Neural crest cell (in vitro differentiated cells): ENCODE data around the gene TMEM131L. TPM values are rescaled to one million over a fixed set of nuclear protein-coding genes. Genes with fewer than 3 reads are reported as not detected.
"Not testable (repeated sequence)": the region's sequence is repeated elsewhere in the genome, so short reads cannot be mapped to it uniquely, and the experiment has no call there.

Experiments
- DNase-seq: peaks from one replicate; pipeline ENCODE4 v3.0.0; 2021; ENCODE audit warnings: low read depth, mixed read lengths, low spot score
- H3K27ac Mint-ChIP-seq: one replicate; pipeline ENCODE4 v1.8.0; 2021; ENCODE audit warnings: mild to moderate bottlenecking, mixed read lengths; ENCODE audit not compliant: unreplicated experiment
- H3K27me3 Mint-ChIP-seq: 2 replicates; pipeline ENCODE4 v1.8.0; 2021; ENCODE audit warnings: low read depth, mild to moderate bottlenecking, mixed read lengths
- H3K36me3 Mint-ChIP-seq: 2 replicates; pipeline ENCODE4 v1.8.0; 2021; ENCODE audit warnings: low read depth, mild to moderate bottlenecking, mixed read lengths
- H3K4me1 Mint-ChIP-seq: 2 replicates; pipeline ENCODE4 v1.8.0; 2021; ENCODE audit warnings: mixed read lengths
- H3K4me3 Mint-ChIP-seq: one replicate; pipeline ENCODE4 v1.8.0; 2021; ENCODE audit warnings: mild to moderate bottlenecking, mixed read lengths
- H3K9me3 Mint-ChIP-seq: 2 replicates; pipeline ENCODE4 v1.8.0; 2021; ENCODE audit warnings: mixed read lengths
- total RNA-seq: library from RNA; stranded (reverse); gene quantifications from 2 replicates; pipeline ENCODE4 v1.2.1, GENCODE V29; 2021
- TF ChIP-seq, protein P1 (sequence below): fragments of 200-600 bp; sonication (generic); conservative IDR thresholded peaks from 2 replicates; pipeline ENCODE4 v1.5.0; 2021; ENCODE audit warnings: antibody characterized with exemption, mild to moderate bottlenecking

The TMEM131L gene
- total RNA-seq, 1 donor from 2014 or later: 36.1 TPM

DNA sequence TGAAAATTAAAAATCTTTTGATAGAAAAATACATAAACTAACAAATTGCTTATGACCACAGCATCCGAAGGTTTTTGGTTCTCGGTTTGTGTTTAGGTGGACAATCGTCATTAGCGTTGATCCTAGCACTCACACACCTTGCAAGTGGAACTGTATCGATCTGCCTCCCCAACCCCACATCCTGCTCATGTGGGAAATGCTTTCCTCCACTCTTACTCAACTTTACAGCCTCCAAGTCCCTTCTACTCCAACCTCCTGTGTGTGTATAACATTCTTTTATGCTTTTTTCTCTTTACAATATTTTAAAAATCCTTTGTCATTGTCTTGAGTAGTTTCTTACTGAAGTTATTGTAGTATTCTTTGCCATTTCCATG is 15.6 kb upstream of the TMEM131L start:
- Mint-ChIP-seq H3K4me3 (no peak overlapping the region), H3K4me1 (peaks cover 35% of the 10 kb centered on the region), H3K27ac (no peak overlapping the region), H3K9me3 (no peaks in the 10 kb centered on the region), H3K36me3 (no peaks in the 10 kb centered on the region), H3K27me3 (no peaks in the 10 kb centered on the region)
- DNase-seq: no peak
- TF ChIP-seq, protein P1, sequence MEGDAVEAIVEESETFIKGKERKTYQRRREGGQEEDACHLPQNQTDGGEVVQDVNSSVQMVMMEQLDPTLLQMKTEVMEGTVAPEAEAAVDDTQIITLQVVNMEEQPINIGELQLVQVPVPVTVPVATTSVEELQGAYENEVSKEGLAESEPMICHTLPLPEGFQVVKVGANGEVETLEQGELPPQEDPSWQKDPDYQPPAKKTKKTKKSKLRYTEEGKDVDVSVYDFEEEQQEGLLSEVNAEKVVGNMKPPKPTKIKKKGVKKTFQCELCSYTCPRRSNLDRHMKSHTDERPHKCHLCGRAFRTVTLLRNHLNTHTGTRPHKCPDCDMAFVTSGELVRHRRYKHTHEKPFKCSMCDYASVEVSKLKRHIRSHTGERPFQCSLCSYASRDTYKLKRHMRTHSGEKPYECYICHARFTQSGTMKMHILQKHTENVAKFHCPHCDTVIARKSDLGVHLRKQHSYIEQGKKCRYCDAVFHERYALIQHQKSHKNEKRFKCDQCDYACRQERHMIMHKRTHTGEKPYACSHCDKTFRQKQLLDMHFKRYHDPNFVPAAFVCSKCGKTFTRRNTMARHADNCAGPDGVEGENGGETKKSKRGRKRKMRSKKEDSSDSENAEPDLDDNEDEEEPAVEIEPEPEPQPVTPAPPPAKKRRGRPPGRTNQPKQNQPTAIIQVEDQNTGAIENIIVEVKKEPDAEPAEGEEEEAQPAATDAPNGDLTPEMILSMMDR: no peak

DNA sequence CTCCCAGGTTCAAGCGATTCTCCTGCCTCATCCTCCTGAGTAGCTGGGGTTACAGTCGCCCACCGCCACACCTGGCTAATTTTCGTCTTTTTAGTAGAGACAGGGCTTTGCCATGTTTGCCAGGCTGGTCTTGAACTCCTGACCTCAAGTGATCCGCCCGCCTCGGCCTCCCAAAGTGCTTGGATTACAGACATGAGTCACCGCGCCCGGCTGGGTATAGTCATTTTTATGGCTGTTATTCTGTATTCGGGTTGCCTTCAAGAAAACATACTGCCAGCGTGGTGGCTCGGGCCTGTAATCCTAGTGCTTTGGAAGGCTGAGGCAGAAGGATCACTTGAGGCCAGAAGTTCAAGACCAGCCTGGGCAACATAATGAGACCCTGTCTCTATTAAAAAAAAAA is 15.0 kb upstream of the TMEM131L start:
- not testable (repeated sequence) for H3K27me3 Mint-ChIP-seq, H3K36me3 Mint-ChIP-seq, H3K9me3 Mint-ChIP-seq, DNase-seq, H3K4me3 Mint-ChIP-seq, H3K27ac Mint-ChIP-seq
- H3K4me1 Mint-ChIP-seq: peaks cover 35% of the 10 kb centered on the region

DNA sequence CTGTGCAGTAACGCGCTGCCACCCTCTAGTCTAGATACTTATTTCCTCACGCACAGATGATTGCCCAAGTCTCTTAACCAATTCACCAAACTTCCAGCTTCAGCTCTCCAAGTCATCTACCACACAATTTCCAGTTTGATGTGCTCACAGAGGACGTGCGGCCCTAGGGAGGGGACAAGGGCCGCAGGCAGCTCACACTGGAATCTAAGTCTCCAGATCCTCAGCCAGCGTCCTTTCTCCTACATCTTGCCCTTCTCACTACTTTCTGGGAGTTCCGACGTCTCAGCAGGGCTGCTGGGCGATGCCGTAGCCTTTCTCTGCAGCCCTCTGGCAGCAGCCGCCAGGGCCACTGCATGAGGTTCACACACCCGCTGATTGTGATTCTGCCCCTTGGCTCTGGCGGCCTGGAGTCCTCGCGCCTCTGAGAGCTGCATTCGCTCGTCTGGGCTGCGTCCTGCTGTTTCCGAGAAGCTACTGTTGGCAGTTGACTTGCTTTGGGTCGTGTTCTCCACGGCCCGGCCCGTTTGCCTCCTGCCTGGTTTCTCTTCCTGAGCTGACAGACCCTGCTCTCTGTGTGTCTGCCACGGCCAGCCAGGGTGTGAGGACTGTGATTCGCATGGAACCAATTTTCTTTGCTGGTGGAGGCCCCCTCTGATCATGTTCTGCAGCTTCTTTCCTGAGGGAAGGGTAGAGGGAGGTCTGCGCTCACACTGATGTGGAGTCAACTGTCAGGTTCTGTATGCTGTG is 14.1 kb upstream of the TMEM131L start:
- H3K4me1 Mint-ChIP-seq: peaks cover 35% of the 10 kb centered on the region
- H3K27me3 Mint-ChIP-seq: no peaks in the 10 kb centered on the region
- no peak for DNase-seq
- TF ChIP-seq, protein P1: no peak
- peaks cover 4% of the 10 kb centered on the region for H3K9me3 Mint-ChIP-seq
- H3K4me3 Mint-ChIP-seq: no peak overlapping the region
- no peaks in the 10 kb centered on the region for H3K36me3 Mint-ChIP-seq
- H3K27ac Mint-ChIP-seq: peak overlapping the region; percentile 31

DNA sequence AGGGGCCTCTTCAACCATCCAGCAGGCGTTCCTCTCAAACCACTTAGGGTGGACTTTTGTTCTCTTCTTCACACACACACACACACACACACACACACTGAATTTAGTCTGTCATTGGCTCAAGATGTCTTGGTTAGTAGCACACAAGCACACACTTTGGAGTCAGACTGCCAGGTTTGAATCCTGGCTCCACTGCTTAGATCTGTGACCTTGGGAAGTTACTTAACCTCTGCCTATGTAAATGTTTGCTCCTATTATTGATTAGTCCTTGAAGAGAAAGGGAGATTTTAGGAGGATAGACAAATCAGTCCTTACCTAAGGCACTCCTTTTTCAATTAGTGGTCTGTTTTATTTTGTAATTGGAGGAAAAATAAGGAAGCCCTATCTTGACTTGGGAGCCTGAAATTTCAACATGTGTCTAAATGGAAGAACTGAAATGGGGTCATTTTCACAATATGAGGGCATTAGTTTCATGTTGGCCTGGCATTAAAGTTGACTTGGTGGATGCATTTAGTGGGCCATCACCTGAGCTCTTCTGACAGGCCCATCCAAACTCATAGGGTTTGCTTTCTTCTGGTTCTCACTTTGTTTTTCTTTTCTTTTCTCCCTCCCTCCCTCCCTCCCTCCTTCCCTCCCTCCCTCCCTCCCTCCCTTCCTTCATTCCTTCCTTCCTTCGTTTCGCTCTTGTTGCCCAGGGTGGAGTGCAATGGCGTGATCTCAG is 13.3 kb upstream of the TMEM131L start:
- no peaks in the 10 kb centered on the region for H3K27me3 Mint-ChIP-seq
- TF ChIP-seq, protein P1: no peak
- no peak overlapping the region for H3K4me3 Mint-ChIP-seq
- no peak overlapping the region for H3K27ac Mint-ChIP-seq
- no peak for DNase-seq
- peaks cover 4% of the 10 kb centered on the region for H3K9me3 Mint-ChIP-seq
- H3K4me1 Mint-ChIP-seq: peaks cover 30% of the 10 kb centered on the region
- H3K36me3 Mint-ChIP-seq: no peaks in the 10 kb centered on the region

DNA sequence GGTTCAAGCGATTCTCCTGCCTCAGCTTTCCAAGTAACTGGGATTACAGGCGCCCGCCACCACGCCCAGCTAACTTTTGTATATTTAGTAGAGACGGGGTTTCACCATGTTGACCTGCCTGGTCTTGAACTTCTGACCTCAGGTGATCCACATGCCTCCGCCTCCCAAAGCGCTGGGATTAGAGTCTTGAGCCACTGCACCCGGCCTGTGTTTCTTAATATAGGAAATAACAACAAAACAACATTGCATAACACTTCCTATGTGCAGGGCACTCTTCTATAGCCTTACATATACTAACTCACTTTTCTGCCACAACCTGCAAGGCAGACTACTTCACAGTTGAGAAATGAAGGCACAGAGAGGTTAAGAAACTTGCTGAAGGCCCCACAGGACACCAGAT is 12.8 kb upstream of the TMEM131L start:
- TF ChIP-seq, protein P1: no peak
- no peaks in the 10 kb centered on the region for H3K27me3 Mint-ChIP-seq
- peaks cover 24% of the 10 kb centered on the region for H3K4me1 Mint-ChIP-seq
- no peaks in the 10 kb centered on the region for H3K36me3 Mint-ChIP-seq
- H3K4me3 Mint-ChIP-seq: no peak overlapping the region
- no peak for DNase-seq
- no peak overlapping the region for H3K27ac Mint-ChIP-seq
- peaks cover 4% of the 10 kb centered on the region for H3K9me3 Mint-ChIP-seq

DNA sequence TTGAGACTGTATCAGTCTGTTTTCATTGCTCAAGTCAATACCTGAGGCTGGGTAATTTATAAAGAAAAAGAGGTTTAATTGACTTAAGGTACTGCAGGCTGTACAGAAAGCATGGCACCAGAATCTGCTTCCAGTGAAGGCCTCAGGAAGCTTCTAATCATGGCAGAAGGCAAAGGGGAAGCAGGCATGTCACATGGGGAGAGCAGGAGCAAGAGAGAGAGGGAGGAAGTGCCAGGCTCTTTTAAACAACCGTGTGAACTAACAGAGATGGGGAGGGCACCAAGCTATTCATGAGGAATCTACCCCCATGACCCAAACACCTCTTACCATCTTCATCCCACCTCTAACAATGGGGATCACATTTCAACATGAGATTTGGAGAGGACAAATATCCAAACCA is 7.2 kb upstream of the TMEM131L start:
- TF ChIP-seq, protein P1: no peak
- Mint-ChIP-seq H3K27ac (no peak overlapping the region), H3K4me3 (no peak overlapping the region), H3K9me3 (peaks cover 4% of the 10 kb centered on the region), H3K36me3 (no peaks in the 10 kb centered on the region), H3K4me1 (peaks cover 2% of the 10 kb centered on the region), H3K27me3 (peaks cover 2% of the 10 kb centered on the region)
- DNase-seq: no peak

DNA sequence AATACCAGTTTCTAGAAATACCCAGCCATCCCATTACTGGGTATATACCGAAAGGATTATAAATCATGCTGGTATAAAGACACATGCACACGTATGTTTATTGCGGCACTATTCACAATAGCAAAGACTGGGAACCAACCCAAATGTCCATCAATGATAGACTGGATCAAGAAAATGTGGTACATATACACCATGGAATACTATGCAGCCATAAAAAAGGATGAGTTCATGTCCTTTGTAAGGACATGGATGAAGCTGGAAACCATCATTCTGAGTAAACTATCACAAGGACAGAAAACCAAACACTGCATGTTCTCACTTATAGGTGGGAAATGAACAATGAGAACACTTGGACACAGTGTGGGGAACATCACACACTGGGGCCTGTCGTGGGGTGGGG is 4.6 kb upstream of the TMEM131L start:
- not testable (repeated sequence) for DNase-seq, H3K36me3 Mint-ChIP-seq, H3K4me3 Mint-ChIP-seq, H3K27ac Mint-ChIP-seq, H3K9me3 Mint-ChIP-seq
- peaks cover 16% of the 10 kb centered on the region for H3K27me3 Mint-ChIP-seq
- peaks cover 17% of the 10 kb centered on the region for H3K4me1 Mint-ChIP-seq
